GM12864 (cell line): ENCODE measurements around the gene RPS14.

ENCODE experiments used
- DNase-seq: peaks from one replicate; pipeline ENCODE4 v3.0.0-alpha.2; 2011; ENCODE audit warnings: low read depth
- H3K4me3 ChIP-seq: 2 replicates; pipeline ENCODE4 v1.5.1; 2011; ENCODE audit warnings: mild to moderate bottlenecking, low read depth, low read length, control low read depth
- CTCF ChIP-seq: IDR thresholded peaks from 2 replicates; pipeline ENCODE4 v1.5.1; 2011; ENCODE audit warnings: low read depth, mild to moderate bottlenecking, moderate library complexity, low read length, control low read depth, inconsistent platforms; ENCODE audit errors: missing control alignments

Gene RPS14

GRCh38 chr5:150404941-150405816 is 44.4 kb downstream of the RPS14 start:
- H3K4me3 ChIP-seq, result no peak overlapping the region
- TF ChIP-seq CTCF, result no peak
- DNase-seq, result no peak

DNA sequence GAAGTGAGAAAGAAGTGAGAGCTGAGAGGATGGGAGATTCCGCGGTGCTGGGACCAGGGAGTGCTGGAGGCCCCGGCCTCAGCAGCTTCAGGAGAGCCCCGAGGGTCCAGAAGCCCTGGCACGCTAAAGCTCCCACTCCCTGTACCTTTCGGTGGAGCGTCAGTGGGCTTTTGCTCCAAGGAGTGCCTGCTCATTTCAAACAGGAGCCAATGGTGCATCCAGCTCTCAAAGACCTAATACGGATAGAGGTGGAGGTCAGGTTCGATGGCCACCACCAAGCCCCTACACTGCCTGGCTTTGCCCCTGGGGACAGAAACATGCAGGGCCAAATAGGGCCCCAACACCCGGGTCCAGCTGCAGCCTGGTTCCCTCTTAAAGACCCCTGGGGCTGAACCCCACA is 45.0 kb downstream of the RPS14 start:
- DNase-seq, result no peak
- no peak overlapping the region for H3K4me3 ChIP-seq
- no peak for TF ChIP-seq CTCF

GRCh38 chr5:150404121-150404520 is 45.4 kb downstream of the RPS14 start:
- H3K4me3 ChIP-seq, result no peak overlapping the region
- TF ChIP-seq CTCF, result no peak
- DNase-seq, result no peak

- no peak for DNase-seq
- H3K4me3 ChIP-seq, result no peak overlapping the region
- no peak for TF ChIP-seq CTCF
Observed at GRCh38 chr5:150402901-150403342, 46.6 kb downstream of the RPS14 start.

GRCh38 chr5:150402229-150402773 is 47.2 kb downstream of the RPS14 start:
- no peak for DNase-seq
- no peak overlapping the region for H3K4me3 ChIP-seq
- no peak for TF ChIP-seq CTCF

DNA sequence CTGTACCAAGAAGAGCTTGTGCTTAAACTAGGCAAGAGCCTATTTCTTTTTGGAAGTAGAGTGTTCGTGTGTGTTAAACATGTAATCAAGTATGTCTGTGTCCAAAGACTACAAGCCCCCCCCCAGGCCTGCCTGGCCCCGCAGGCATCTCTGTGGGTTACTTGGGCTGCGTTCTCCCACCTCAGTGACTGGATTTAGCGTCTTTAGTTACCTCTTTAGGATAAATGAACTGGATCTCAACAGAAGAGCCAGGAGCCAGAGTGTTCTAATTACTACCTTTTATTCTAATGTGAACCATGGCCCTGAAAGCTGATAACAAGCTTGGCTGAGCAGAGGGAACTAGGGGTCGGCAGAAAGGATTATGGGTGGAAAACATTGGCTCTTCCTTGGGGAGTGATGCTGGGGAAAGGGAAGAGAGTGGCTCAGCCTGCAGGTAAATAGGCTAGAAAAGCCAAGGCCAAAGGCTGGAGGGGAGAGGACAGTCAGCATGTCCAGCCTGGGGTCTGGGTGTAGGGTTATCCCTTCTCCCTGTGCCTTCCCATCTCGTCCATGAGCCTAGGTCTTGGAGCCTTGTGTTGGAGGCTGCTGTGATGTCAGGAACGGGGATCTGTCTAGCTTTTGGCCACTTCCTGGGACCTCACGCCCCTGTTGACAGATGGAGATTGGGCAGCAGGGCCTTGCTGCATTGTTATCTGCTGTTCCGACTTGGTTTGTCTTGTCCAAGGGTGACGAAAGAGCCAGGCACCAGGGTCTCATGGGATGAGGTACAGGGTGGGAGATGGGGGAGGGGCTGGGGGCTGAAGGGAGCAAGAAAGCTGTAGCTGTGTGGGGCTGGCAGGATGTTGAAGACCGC is 47.9 kb downstream of the RPS14 start:
- no peak for DNase-seq
- no peak overlapping the region for H3K4me3 ChIP-seq
- no peak for TF ChIP-seq CTCF
